Measurements from ENCODE around the gene AFF3. TPM values are rescaled to one million over a fixed set of nuclear protein-coding genes. Genes with fewer than 3 reads are reported as not detected.

The AFF3 gene
- total and polyA plus RNA-seq, 4 donors = 0.48 to 5.3 (median 2.3) TPM

DNA sequence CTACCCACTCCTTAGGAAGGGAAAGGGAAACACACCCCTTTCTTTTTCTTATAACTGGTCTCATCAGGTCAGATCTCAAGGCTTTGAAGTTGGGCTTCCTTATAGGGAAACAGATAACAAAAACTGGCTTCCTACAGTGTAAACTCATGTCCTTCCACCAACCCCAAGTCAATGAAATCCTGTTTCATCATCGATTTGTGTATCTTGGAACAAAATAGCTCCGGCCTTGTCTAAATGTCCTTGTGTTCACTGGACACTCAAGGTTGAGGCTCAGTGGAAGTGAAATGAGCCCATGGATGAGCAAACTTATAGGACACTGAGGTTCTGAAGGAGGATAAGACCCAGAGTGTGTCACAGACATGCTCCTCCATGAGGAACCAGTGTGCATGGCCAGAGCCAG is 496.4 kb downstream of the AFF3 start:
- WGBS = 43% methylated on average over 2 of the region's 2 CpGs
- no peak overlapping the region for H3K27ac ChIP-seq (ENCODE audit: low read depth in 1 of 2, low read length in 2 of 2)
- TF ChIP-seq TAF1 (conservative IDR thresholded peaks at IDR 0.05) = no peak
- peak in 1 of 2 donors; percentile 11 for TF ChIP-seq HNF4A (conservative IDR thresholded peaks at IDR 0.05)
- TF ChIP-seq GABPA (IDR thresholded peaks at IDR 0.05 in 1 of 2, conservative IDR thresholded peaks at IDR 0.05 in 1 of 2) = no peak
- TF ChIP-seq, protein P1, sequence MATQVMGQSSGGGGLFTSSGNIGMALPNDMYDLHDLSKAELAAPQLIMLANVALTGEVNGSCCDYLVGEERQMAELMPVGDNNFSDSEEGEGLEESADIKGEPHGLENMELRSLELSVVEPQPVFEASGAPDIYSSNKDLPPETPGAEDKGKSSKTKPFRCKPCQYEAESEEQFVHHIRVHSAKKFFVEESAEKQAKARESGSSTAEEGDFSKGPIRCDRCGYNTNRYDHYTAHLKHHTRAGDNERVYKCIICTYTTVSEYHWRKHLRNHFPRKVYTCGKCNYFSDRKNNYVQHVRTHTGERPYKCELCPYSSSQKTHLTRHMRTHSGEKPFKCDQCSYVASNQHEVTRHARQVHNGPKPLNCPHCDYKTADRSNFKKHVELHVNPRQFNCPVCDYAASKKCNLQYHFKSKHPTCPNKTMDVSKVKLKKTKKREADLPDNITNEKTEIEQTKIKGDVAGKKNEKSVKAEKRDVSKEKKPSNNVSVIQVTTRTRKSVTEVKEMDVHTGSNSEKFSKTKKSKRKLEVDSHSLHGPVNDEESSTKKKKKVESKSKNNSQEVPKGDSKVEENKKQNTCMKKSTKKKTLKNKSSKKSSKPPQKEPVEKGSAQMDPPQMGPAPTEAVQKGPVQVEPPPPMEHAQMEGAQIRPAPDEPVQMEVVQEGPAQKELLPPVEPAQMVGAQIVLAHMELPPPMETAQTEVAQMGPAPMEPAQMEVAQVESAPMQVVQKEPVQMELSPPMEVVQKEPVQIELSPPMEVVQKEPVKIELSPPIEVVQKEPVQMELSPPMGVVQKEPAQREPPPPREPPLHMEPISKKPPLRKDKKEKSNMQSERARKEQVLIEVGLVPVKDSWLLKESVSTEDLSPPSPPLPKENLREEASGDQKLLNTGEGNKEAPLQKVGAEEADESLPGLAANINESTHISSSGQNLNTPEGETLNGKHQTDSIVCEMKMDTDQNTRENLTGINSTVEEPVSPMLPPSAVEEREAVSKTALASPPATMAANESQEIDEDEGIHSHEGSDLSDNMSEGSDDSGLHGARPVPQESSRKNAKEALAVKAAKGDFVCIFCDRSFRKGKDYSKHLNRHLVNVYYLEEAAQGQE (IDR thresholded peaks at IDR 0.05) = no peak
- TF ChIP-seq FOXA2 (IDR thresholded peaks at IDR 0.05) = no peak
- no peak for TF ChIP-seq SP1 (IDR thresholded peaks at IDR 0.05)
- H3K9ac ChIP-seq (ENCODE audit: low read depth in 1 of 2, low read length in 2 of 2) = no peak overlapping the region
- no peak overlapping the region for H3K4me3 ChIP-seq (ENCODE audit: low read depth in 1 of 3, low read length in 3 of 3)
- H3K4me1 ChIP-seq (ENCODE audit: control insufficient read depth in 4 of 4, insufficient read depth in 4 of 4, low read length in 3 of 4) = peaks cover 0 to 7% (median 0%) of the 10 kb centered on the region in 4 donors
- no peaks in the 10 kb centered on the region for H3K27me3 ChIP-seq (ENCODE audit: control insufficient read depth in 4 of 4, insufficient read depth in 4 of 4, low read length in 3 of 4)
- DNase-seq (ENCODE audit: low spot score) = no peak
- no peaks in the 10 kb centered on the region for H3K9me3 ChIP-seq (ENCODE audit: control insufficient read depth in 4 of 4, low read length in 3 of 4)
- H3K36me3 ChIP-seq (ENCODE audit: control insufficient read depth in 4 of 4, insufficient read depth in 3 of 4, low read depth in 1 of 4, low read length in 3 of 4) = no peaks in the 10 kb centered on the region

DNA sequence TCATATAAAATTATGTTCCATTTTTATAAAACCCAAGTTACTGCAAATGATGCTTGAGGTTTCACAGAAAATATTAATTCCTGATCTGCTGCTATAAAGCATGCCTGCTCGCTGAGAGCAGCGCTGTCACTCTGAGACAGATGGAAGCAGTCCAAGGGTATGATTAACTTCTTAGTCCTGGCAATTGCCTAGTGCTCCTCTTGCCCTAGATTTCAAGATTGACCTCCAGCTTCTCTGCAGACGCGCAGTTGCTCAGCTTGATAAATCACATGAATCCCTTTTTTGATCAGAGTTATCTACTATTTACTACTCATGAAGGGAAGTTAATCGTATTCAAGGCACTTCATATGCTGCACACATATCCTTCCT is 498.0 kb downstream of the AFF3 start:
- Histone ChIP-seq H3K4me1 (ENCODE audit: control insufficient read depth in 4 of 4, insufficient read depth in 4 of 4, low read length in 3 of 4) (peaks cover 0 to 7% (median 0%) of the 10 kb centered on the region in 4 donors), H3K4me3 (ENCODE audit: low read depth in 1 of 3, low read length in 3 of 3) (no peak overlapping the region), H3K9me3 (ENCODE audit: control insufficient read depth in 4 of 4, low read length in 3 of 4) (no peaks in the 10 kb centered on the region), H3K27me3 (ENCODE audit: control insufficient read depth in 4 of 4, insufficient read depth in 4 of 4, low read length in 3 of 4) (no peaks in the 10 kb centered on the region), H3K9ac (ENCODE audit: low read depth in 1 of 2, low read length in 2 of 2) (no peak overlapping the region), H3K27ac (ENCODE audit: low read depth in 1 of 2, low read length in 2 of 2) (no peak overlapping the region), H3K36me3 (ENCODE audit: control insufficient read depth in 4 of 4, insufficient read depth in 3 of 4, low read depth in 1 of 4, low read length in 3 of 4) (no peaks in the 10 kb centered on the region)
- TF ChIP-seq NR2F2 (IDR thresholded peaks at IDR 0.05) (no peak), TAF1 (conservative IDR thresholded peaks at IDR 0.05) (no peak), HNF4G (IDR thresholded peaks at IDR 0.05) (no peak), FOXA2 (IDR thresholded peaks at IDR 0.05) (no peak), GABPA (IDR thresholded peaks at IDR 0.05 in 1 of 2, conservative IDR thresholded peaks at IDR 0.05 in 1 of 2) (no peak)
- TF ChIP-seq, protein P2, sequence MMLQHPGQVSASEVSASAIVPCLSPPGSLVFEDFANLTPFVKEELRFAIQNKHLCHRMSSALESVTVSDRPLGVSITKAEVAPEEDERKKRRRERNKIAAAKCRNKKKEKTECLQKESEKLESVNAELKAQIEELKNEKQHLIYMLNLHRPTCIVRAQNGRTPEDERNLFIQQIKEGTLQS (IDR thresholded peaks at IDR 0.05) = no peak
- TF ChIP-seq, protein P3, sequence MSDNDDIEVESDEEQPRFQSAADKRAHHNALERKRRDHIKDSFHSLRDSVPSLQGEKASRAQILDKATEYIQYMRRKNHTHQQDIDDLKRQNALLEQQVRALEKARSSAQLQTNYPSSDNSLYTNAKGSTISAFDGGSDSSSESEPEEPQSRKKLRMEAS (IDR thresholded peaks at IDR 0.05) = no peak
- TF ChIP-seq, protein P1 (IDR thresholded peaks at IDR 0.05) = no peak
- WGBS = 84% methylated on average over 5 of the region's 5 CpGs
- no peak for DNase-seq (ENCODE audit: low spot score)

All from liver (tissue), 9 donors.